ENCODE results near the gene HOXA4. TPM values are rescaled to one million over a fixed set of nuclear protein-coding genes. Genes with fewer than 3 reads are reported as not detected.

The HOXA4 gene
- total RNA-seq, 2 experiments from 2014 or later, result 0.25 TPM; not detected in 1

DNA sequence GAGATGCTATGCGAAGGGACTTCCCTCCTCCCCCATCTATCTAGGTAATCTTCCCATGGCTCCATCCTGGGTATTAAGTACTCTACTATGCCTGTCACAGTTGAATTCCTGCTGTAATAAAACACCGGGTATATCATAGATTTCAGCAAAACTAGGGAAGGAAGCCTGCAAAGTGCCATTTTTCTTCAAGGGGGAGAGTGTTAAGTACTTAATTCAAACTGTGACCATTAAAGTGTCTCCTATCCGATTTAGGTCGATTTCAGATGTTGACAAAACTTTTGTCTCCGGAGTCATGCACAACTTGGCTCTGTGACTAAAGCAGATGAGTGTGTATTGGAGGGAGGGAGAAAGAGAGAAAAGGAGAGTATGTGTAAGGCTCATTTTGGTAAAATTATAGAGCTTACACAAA lies 4.6 kb downstream of the HOXA4 start:
- intact Hi-C loops (cut with micrococcal nuclease), result no loop called here

GRCh38 chr7:27124902-27125689 lies 5.5 kb downstream of the HOXA4 start:
- TF ChIP-seq, protein P1, sequence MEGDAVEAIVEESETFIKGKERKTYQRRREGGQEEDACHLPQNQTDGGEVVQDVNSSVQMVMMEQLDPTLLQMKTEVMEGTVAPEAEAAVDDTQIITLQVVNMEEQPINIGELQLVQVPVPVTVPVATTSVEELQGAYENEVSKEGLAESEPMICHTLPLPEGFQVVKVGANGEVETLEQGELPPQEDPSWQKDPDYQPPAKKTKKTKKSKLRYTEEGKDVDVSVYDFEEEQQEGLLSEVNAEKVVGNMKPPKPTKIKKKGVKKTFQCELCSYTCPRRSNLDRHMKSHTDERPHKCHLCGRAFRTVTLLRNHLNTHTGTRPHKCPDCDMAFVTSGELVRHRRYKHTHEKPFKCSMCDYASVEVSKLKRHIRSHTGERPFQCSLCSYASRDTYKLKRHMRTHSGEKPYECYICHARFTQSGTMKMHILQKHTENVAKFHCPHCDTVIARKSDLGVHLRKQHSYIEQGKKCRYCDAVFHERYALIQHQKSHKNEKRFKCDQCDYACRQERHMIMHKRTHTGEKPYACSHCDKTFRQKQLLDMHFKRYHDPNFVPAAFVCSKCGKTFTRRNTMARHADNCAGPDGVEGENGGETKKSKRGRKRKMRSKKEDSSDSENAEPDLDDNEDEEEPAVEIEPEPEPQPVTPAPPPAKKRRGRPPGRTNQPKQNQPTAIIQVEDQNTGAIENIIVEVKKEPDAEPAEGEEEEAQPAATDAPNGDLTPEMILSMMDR (IDR thresholded peaks at IDR 0.05), result no peak
- Mint-ChIP-seq H3K27ac (no peak overlapping the region), H3K27me3 (peaks cover 12% of the 10 kb centered on the region), H3K9me3 (no peaks in the 10 kb centered on the region), H3K36me3 (ENCODE audit: low read depth) (no peaks in the 10 kb centered on the region), H3K4me1 (ENCODE audit: low read depth) (no peaks in the 10 kb centered on the region), H3K4me3 (no peak overlapping the region)
- DNase-seq (no peak), ATAC-seq (no peak)
- intact Hi-C loops (cut with micrococcal nuclease), result no loop called here
- CTCF ChIA-PET, result no interaction called here
- POLR2A ChIA-PET, result no interaction called here

More for the DNA sequence above, 4.6 kb downstream of the HOXA4 start:
- Mint-ChIP-seq H3K4me3 (no peak overlapping the region), H3K27ac (no peak overlapping the region), H3K36me3 (ENCODE audit: low read depth) (no peaks in the 10 kb centered on the region), H3K9me3 (no peaks in the 10 kb centered on the region), H3K27me3 (peaks cover 12% of the 10 kb centered on the region), H3K4me1 (ENCODE audit: low read depth) (no peaks in the 10 kb centered on the region)
- DNase-seq (no peak), ATAC-seq (no peak)
- ChIA-PET POLR2A (interaction anchor here (0.7 kb wide), 1 partner anchor 37 kb away, joined by 3 read pairs; no protein-coding TSS in a partner anchor), CTCF (no interaction called here)
- TF ChIP-seq, protein P1 (IDR thresholded peaks at IDR 0.05), result no peak

GRCh38 chr7:27124096-27124901 lies 6.3 kb downstream of the HOXA4 start:
- DNase-seq (no peak), ATAC-seq (no peak)
- Mint-ChIP-seq H3K27me3 (peaks cover 12% of the 10 kb centered on the region), H3K4me3 (no peak overlapping the region), H3K9me3 (no peaks in the 10 kb centered on the region), H3K27ac (no peak overlapping the region), H3K36me3 (ENCODE audit: low read depth) (no peaks in the 10 kb centered on the region), H3K4me1 (ENCODE audit: low read depth) (no peaks in the 10 kb centered on the region)
- CTCF ChIA-PET, result no interaction called here
- intact Hi-C loops (cut with micrococcal nuclease), result no loop called here
- TF ChIP-seq, protein P1 (IDR thresholded peaks at IDR 0.05), result no peak
- POLR2A ChIA-PET, result no interaction called here

DNA sequence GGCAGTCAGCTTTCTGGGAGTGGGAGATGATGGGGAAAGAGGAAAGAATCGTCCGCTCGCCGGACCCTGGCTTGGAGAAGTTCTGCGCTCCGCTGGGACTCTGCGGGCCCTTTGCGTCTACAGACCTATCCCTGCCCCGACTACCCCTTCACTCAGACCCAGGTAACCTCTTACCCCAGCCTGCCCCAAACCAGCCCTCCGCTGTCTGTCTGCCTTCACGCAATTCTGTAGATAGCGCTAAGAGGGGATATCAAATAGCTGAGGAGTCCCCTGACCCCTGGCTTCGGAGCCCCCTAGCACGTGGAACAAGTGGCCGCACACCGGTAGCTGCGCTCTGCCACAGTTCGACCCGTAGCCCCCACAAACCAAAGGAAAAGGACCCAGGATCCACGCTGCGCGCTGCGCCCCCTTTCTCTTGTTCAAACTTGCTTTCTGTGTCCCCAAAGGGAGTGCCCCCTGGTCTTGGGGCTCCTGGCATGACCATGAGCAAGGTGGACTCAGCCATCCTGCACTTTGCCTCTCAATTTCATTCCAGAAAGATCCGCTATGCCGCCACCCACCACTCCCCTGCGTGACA lies 7.0 kb downstream of the HOXA4 start:
- DNase-seq (no peak), ATAC-seq (no peak)
- Mint-ChIP-seq H3K27ac (no peak overlapping the region), H3K9me3 (no peaks in the 10 kb centered on the region), H3K4me3 (no peak overlapping the region), H3K27me3 (peaks cover 12% of the 10 kb centered on the region), H3K36me3 (ENCODE audit: low read depth) (no peaks in the 10 kb centered on the region), H3K4me1 (ENCODE audit: low read depth) (no peaks in the 10 kb centered on the region)
- TF ChIP-seq, protein P1 (IDR thresholded peaks at IDR 0.05), result no peak
- intact Hi-C loops (cut with micrococcal nuclease), result no loop called here
- CTCF ChIA-PET, result no interaction called here
- POLR2A ChIA-PET, result no interaction called here
